ENCODE measurements around the gene SPPL3.
"Not testable (repeated sequence)": the region's sequence is repeated elsewhere in the genome, so short reads cannot be mapped to it uniquely, and the experiment has no call there.

The SPPL3 gene

DNA sequence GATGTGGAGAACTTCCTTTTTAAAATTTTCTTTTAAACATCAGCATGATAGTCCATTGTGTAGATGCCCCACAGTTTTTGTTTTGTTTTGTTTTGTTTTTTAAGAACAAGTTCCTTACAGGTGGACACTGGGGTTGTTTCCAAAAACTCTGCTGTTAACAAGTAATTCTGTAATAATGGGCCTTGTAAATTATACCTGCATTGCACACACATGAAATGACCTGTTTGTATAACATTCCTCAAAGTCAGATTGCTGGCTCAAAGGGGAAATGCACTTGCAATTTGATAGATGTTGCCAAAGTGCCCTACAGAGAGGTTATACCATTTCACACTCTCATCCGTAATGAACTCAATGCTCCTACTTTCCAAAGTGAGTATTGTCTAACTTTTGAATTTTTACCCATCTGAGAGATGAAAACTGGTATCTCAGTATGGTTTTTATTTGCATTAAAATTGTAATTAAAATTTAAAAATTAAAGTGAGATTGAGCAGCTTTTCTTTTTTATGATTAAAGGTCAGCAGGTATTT, 89.2 kb downstream of the SPPL3 start:
- DNase-seq, result no peak

DNA sequence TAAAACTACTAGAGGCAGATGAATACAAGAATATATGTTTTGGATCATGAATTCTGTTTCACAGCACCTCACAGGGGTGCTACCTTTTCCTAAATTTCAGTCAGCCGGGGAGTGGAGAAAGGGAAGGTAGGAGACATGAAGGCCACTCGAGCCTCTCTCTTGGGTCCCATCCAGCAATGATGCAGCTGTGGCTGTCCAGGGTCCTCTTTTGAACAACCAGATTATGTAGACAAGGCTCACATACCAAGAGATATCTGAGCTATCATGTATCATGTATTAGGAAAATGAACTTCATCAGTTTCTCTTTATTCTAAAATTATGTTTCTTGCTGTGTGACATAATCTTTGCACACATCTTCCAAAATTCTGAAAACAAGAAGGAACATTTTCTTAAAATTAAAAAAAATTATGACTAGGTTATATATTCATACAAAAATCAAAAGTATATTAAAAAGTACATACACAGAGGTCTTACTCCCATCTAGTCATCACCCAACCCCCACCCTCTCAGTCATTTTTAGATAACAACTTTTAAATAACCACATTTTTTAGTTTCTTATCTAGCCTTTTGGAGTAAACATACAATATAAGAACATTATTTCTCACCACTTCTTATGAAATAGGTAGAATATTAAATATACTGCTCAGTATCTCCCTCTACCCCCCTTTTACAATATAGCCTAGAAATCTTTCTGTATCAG, 89.8 kb downstream of the SPPL3 start:
- DNase-seq, result no peak

DNA sequence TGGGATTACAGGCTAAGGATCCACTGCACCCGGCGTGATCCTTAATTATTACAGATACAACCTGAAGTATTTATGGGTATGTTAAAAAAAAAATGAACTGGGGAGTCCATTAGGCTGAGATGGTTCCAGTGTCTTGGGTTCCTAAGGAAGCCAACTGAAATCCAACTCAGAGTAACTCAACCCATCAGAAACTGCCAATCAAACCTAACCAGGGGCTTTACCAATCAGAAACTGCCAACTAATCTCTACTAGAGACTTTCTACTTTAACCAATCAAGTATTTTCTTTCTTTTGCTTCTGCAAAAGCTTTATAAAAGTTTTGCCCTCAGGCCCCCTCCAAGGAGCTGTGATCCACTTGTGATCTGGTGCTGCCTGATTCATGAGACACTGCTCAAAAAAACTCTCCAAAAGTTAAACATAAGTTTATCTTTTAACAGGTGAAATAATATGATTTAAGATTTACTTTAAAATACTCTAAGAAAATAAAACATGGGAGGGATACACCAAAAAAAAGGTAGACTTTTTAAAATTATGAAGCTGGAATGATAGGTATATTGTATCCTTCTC, 90.5 kb downstream of the SPPL3 start:
- no peak for DNase-seq

DNA sequence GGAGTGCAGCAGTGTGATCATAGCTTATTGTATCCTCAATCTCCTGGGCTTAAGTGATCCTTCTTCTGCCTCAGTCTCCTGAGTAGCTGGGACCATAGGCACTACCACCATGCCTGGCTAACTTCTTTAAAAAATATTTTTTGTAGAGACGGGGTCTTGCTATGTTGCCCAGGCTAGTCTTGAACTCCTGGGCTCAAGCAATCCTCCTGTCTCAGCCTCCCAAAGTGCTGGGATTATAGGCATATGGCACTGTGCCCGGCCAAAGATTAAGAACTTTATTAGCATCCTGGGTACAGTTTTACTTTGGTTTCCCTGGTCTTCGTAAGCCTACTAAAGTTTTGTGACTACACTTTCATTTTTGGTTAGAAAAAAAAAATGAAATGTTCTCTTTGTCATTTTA, 94.1 kb downstream of the SPPL3 start:
- no peak for DNase-seq

DNA sequence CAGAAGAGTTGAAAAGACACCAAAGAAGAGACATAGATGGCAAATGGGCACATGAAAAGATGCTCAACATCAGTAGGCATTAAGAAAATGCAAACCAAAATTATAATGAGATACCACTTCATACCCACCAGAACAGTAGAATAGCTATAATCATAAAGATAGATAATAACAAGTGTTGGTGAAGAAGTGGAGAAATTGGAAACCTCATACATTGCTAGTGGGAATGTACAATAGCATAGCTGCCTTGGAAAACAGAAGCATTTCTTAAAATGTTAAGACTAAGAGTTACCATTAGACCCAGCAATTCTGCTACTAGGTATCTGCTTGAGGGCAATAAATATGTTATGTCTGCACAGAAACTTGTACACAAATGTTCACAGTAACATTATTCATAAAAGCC, 99.7 kb downstream of the SPPL3 start:
- DNase-seq, result no peak

DNA sequence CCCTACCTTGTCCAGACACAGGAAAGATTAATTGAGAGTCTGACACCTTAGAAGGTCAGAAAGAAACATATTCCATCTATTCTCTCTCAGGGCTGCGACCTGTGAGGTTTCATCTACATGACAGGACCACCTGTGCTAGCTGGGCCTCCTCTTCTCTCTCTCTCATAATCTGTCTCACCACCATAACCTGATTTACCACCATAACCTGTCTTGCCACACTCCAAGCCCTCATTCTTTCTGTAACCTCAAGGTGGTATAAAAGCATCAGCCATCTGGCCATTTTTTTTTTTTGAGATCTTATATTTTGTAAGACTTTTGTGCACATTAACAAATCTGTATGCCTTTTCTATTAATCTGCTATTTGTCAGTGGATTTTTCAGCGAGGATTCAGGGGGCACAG, 103.0 kb downstream of the SPPL3 start:
- DNase-seq, result no peak

DNA sequence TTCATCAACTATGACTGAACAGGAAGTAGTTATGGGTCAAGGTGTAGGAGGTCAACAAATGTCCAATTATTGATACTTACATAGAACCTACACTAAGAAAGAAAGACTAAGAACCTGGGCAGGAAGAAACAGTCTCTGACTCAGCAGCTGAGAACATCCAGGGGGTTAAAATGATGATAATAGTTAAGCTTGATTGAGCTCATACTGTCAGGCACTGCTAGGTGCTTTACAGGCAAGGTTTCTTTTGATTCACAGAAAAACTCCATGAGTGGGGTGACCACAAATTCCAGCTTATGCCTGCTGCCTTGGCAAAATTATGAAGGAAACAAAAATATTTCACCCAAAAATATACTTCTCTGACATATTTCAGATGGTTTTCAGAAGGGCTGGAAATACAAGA, 103.5 kb downstream of the SPPL3 start:
- no peak for DNase-seq

DNA sequence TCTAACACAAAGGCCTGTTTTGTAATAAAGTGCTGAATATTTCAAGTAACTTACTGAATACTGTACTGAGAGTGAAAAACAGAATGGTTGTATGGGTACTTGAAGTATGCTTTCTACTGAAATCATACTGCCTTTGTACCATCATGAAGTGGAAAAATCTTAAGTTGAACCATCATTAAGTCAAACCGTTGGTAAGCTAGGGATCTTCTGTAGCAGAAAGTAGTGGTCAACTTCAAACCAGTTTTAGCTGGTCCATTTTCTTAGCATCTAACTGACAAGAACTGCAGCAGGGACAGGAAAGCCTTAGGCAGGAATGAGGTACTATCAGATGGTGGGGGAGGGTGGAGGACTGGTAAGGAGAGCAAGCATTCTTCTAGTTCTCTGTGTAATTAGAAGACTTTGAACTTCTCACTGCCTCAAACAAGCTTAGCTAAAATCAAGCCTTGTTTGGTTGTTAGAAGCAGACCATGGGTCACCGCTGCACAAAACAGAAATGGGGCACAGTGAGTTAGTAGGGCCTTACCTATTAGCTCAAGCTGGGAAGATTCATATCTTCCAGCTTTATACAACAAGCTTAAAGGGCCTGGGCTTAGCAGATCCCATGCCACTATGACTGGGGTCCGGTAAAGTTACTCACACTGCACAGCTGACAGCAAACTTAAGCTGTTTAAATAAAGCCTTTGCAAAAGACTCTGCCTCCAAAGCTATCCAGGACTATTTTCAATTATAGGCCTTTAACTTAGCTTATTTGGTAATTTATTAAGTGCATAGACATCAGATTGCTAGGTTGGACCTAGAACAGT, 104.7 kb downstream of the SPPL3 start:
- DNase-seq, result no peak

DNA sequence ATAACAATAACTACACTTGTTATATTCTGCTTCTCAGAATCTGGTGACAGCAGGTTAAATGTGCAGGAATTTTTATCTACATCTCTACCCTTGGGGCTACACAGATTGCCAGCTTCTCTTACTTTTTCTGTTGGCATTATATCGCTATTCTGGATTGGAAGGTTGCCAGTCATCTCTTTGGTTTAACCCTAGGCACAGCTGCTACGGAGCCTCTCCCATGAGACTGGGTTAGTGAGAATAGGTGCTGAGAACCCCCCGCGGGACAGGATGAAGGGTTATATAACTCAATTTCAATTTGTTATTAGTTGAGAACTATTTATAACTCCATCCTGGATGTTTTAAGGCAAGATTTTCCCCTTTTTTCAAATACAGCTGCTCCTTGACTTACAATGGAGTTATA, 105.5 kb downstream of the SPPL3 start:
- DNase-seq, result no peak

DNA sequence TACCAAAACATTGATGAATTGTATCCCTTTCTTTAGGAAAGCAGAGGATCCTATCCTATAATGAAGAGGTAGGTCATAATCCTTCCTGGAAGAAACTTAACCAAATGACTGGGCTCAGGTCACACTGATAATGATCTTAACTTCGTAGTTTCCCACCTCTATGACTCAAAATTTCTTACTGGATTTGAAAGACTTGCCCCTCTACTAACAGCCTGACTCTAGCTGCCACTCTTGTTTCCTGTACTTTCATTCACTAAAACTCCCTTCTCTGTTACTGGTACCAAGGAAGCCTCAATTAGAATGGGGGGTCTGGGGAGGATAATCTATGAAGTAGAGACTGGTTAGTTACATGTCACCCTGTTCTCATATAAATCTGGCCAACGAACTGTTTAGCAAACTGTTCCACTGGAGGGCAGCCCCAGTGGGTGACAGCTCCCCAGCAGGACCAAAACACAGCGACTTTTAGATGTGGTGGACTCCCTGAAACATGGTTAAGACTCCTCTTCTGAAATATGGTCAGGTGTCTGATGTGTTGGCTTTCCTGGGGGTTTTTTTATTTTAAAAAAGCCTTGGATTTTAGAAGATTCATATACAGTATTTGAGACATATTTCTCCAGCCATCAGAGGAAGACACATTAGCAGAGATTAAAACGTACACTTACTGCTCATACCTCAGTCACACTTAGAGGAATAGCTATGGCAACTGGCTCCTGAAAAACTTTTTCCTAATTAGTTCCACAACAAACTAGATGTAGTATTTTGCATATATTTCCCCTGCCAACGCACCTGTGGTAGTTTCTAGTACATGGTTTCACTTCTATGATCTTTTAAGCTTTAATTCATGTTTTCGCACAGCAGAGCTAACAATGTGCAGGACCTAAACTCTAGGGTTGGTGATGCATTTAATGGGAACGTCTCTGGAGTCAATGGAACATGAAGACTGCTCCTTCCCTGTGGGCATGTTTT, 106.2 kb downstream of the SPPL3 start:
- DNase-seq, result no peak

DNA sequence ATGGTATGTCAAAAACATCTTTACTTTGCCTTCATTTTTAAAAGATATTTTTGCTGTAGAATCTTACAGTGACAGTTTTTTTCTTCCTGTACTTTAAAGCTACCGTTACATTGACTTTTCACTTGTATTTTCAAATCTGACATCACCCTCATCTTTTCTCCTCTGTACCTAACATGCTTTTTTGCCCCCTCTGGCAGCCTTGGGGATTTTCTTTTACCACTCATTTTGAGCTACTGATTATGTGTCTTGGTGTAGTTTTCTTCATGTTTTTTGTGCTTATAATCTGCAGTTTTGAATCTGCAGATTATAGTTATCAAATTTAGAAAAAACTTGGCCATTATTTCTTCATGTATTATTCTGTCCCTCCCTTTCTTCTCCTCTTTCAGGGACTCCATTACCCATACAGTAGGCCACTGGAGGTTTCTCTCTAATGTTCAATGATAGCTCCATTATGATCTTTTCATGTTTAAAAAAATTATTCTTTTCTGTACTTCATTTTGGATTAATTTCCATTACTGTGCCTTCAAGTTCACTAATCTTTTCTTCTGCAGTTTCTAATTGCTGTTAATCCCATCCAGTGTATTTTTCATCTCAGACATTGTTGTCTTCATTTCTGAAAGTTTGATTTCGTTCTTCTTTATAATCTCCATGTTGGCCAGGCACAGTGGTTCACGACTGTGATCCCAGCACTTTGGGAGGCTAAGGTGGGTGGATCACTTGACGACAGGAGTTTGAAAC, 108.5 kb downstream of the SPPL3 start:
- no peak for DNase-seq

DNA sequence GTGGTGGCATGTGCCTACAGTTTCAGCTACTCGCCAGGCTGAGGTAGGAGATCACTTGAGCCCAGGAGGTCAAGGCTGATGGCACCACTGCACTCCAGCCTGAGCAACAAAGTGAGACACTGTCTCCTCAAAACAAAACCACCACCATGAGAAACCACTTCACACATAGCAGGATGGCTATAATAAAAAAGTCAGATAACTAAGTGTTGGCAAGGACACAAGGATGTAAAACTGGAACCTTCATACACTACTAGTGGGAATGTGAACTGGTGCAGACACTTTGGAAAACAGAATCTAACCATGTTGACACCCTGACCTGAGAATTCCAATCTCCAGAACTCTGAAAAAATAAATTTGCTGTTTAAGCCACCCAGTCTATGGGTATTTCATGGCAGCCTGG, 110.8 kb downstream of the SPPL3 start:
- DNase-seq, result no peak

DNA sequence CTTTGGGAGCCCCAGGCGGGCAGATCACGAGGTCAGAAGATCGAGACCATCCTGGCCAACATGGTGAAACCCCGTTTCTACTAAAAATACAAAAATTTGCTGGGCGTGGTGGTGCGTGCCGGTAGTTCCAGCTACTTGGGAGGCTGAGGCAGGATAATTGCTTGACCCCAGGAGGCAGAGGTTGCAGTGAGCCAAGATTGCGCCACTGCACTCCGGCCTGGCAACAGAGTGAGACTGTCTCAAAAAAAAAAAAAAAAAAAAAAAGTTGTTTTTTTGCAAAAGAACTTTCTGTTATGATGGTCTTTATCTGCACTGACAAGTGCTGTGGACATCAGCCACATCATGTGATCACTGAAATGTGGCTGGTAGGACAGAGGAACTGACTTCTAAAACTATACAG, 111.7 kb downstream of the SPPL3 start:
- not testable (repeated sequence) for DNase-seq

DNA sequence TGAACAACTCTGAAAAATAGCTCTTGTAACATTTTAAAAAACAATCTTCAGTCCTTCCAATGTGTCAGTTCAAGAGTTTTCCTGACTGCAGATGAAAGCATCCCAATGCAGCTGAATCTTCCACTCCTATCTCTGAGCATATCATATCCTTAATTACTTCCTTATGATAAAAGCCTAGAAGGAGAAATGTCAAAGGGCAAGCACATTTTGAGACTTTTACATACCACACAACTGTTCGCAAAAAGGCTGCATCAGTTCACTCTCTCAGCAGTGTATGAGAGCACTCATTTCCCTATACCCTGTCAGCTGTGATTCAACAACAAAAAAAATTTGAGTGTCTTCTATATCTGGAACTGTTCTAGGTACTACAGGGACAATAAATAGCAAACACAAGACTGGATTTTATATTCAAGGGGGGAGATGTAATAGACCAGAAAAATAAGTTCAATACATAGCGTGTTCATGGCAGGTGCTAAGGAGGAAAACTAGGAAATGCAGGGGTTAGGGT, 112.4 kb downstream of the SPPL3 start:
- DNase-seq, result no peak

DNA sequence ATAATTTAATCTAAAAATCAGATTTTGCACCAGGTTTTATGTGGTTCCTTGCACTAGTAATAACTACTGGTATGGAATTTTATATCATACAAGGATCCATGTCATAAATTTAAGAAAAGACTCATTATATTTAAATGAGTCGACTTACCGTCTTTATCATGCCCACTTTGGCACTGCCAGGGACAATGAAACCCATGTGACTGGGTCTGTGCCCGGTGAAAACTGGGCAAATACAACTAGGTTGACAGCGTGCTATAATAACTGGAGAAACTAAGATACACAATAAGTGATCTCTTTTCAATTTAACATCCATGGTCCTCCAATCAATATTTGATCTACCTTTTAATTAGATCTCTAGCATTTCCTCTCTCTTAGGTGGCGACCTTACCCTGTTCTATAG, 114.0 kb downstream of the SPPL3 start:
- DNase-seq, result no peak

DNA sequence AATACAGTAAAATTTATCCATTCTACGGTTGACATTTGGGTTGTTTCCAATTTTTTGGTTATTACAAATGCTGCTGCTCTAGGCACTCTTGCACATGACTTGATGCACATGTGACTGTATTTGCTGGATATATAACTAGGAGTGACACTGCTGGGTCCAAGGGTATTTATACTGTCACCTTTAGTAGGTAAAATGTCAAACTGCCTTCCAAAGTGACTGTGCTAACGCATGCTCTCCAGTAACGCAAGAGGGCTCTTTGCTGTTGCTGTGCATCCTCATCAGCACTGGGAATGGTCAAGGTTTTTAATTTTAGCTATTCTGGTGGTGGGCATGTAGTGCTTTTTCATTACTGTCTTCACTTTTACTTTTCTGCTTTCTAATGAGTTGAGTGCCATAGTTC, 116.3 kb downstream of the SPPL3 start:
- DNase-seq, result no peak

DNA sequence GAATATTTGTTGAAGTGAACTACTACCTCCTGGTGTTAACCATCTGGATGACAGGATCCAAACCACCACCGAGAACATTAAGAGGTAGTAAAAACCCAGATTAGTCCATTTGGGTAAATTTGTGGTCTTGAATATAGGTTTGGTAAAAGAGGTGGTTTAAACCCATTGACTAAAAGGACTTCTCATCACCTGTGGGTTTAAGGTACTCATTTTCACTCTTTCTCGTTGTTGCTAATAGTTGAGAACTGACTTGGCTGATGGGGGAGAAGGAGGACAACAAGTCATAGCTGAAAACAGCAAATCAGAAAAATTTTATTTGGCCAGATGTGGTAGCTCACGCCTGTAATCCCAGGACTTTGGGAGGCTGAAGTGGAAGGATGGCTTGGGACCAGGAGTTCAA, 119.4 kb downstream of the SPPL3 start:
- DNase-seq, result no peak

DNA sequence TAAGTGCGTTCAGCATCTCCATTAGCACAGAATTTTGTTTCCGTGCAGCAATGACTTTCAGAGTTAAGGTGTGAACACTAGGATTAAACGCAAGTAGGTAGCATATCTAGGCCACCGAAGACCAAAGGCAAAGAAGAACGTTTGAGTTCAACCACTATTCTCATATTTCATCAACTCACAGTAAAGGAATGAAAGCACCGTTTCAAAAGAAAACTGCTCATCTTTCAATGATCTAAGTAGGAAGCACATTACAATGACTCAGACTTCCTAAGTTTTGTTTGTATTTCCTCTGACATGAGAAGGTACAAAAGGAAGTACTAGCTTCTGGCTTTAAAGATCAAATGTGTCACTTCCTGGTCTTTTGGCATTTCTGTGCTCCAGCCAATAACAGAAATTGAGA, 121.0 kb downstream of the SPPL3 start:
- no peak for DNase-seq

DNA sequence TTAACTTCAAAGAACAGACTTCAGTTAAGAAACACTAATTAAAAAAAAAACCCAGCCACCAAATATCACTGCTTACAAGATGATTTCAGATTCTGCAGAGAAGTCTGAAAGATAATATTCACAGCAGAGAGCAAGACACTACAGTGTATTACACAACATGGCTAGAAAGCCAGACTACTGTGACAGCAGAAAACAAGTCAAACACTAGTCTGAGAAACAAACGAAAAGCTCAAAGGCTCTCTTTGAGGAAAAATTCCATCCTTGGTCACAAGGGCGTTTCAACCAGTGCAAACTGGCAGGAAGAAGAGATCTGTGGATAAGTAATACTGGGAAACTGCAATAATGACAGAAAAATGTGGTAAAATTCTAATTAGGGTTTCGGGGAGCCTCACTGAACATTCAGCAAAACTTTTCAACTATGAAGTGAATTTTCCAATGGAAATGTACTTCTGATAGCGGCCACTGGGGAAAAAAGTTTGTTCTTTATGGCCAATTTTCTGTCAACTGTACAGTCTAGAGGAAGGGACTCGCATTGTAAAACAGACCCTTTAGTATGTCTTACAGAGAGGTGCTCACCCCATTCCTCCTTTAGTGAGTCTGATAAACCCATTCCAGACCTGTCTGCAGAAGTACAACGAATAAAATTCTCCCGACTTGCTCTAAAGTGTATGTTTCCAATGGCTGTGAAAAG, 128.2 kb downstream of the SPPL3 start:
- DNase-seq, result no peak

DNA sequence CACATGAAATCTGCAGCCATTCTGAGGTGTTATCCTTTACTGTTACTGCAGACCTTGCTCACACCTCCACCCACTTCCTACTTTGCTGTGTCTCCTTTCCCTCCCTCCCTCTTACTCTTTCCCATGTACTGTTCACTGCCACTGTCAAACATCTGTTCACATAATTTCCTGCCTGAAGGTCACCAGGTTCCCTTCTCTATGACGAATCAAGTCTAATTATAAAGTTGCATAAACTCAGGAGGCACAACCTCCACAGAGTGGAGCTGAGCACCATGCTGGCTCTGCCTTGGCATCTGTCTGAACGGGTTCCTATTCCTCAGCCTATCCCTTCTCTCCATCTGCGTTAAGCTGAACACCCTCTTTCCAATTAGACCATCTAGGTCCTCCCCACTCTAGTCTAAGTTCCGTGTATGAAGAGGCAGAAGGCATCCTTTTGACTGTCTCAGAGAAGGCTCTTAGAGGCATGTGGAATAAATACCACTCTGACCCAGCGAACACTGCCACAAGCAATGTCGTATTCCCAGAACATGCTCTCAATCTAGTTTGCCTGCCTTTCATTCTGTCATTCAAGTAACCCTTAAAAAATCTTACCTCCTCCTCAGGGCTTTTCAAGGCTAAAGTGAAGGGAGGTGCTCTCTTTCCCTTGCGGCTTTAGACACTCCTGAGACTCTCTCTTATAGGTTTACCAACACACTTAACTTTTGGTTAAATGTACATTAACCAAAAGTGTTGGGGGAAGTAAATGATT, 129.8 kb downstream of the SPPL3 start:
- no peak for DNase-seq

DNA sequence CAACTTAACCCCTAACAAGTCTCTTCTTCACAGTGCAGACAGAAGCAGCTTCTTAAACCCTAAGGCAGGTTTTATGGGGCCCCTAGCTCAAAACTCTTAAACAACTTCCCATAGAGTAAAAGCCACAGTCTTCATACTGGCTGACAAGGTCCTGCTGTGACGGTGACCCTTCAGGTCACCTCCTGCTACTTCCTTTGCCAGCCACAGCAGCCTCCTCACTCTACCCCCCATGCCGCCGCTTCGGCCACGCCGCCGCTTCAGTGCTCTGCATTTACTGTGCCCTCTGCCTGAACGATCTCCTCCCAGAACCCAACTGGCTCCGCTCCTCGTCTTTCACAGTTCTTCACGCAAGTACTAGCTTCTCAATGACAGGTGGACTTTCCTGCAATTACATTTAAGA, 133.1 kb downstream of the SPPL3 start:
- no peak for DNase-seq

All from T1000 (cell line).